Liver (tissue), 9 donors: ENCODE measurements around the gene PPM1D. TPM values are rescaled to one million over a fixed set of nuclear protein-coding genes. Genes with fewer than 3 reads are reported as not detected.
"Not testable (repeated sequence)": the region's sequence is repeated elsewhere in the genome, so short reads cannot be mapped to it uniquely, and the experiment has no call there.

Source experiments
- DNase-seq: peaks from one replicate; pipeline ENCODE4 v3.0.0-alpha.2; 2017; ENCODE audit warnings: low spot score
- H3K27ac ChIP-seq, 2 donors: one replicate each; pipeline ENCODE4 v1.7.0; 2013; ENCODE audit warnings: inconsistent platforms in 2 of 2, low read length in 2 of 2, control low read depth in 1 of 2, low read depth in 1 of 2, mild to moderate bottlenecking in 1 of 2
- H3K27me3 ChIP-seq, 4 donors: one replicate each; pipeline versions ENCODE4 v1.6.1 to v1.7.0; 2013; ENCODE audit warnings: low read length in 3 of 4, inconsistent platforms in 1 of 4, mild to moderate bottlenecking in 1 of 4, moderate library complexity in 1 of 4; ENCODE audit not compliant: control insufficient read depth in 4 of 4, insufficient read depth in 4 of 4
- H3K36me3 ChIP-seq, 4 donors: one replicate each; pipeline versions ENCODE4 v1.6.1 to v1.7.0; 2013; ENCODE audit warnings: low read length in 3 of 4, mild to moderate bottlenecking in 3 of 4, low read depth in 1 of 4, moderate library complexity in 1 of 4; ENCODE audit not compliant: control insufficient read depth in 4 of 4, insufficient read depth in 3 of 4
- H3K4me1 ChIP-seq, 4 donors: one replicate each; pipeline versions ENCODE4 v1.6.1 to v1.7.0; 2013; ENCODE audit warnings: low read length in 3 of 4, mild to moderate bottlenecking in 3 of 4, moderate library complexity in 1 of 4; ENCODE audit not compliant: control insufficient read depth in 4 of 4, insufficient read depth in 4 of 4
- H3K4me3 ChIP-seq, 3 donors: one replicate each; pipeline versions ENCODE4 v1.6.1 to v1.7.0; 2013; ENCODE audit warnings: low read length in 3 of 3, control low read depth in 1 of 3, low read depth in 1 of 3, mild to moderate bottlenecking in 1 of 3
- H3K9ac ChIP-seq, 2 donors: one replicate each; pipeline ENCODE4 v1.7.0; 2013; ENCODE audit warnings: low read length in 2 of 2, mild to moderate bottlenecking in 2 of 2, moderate library complexity in 2 of 2, control low read depth in 1 of 2, low read depth in 1 of 2
- H3K9me3 ChIP-seq, 4 donors: one replicate each; pipeline versions ENCODE4 v1.6.1 to v1.7.0; 2013; ENCODE audit warnings: low read length in 3 of 4; ENCODE audit not compliant: control insufficient read depth in 4 of 4
- CTCF ChIP-seq: fragments of 150-350 bp; IDR thresholded peaks from 2 replicates; pipeline ENCODE4 v1.5.1; 2017; ENCODE audit warnings: improper control_type of control experiment, low read depth, low read length; ENCODE audit not compliant: missing input control
- EGR1 ChIP-seq, 2 donors: IDR thresholded peaks; 2 replicates each; pipeline ENCODE4 v1.6.1; 2016 to 2018; ENCODE audit warnings: antibody characterized with exemption in 2 of 2, low read depth in 2 of 2
- FOXA1 ChIP-seq: IDR thresholded peaks from 2 replicates; pipeline ENCODE4 v1.6.1; 2016; ENCODE audit warnings: antibody characterized with exemption
- FOXA2 ChIP-seq: IDR thresholded peaks from 2 replicates; pipeline ENCODE4 v1.6.1; 2016; ENCODE audit warnings: antibody characterized with exemption
- GABPA ChIP-seq, 2 donors: IDR thresholded peaks in 1 of 2; conservative IDR thresholded peaks in 1 of 2; 2 replicates each; pipeline ENCODE4 v1.6.1; 2016; ENCODE audit warnings: antibody characterized with exemption in 2 of 2, mild to moderate bottlenecking in 1 of 2, moderate library complexity in 1 of 2
- HNF4A ChIP-seq, 2 donors: conservative IDR thresholded peaks; 2 replicates each; pipeline ENCODE4 v1.6.1; 2016; ENCODE audit warnings: antibody characterized with exemption in 2 of 2, mild to moderate bottlenecking in 2 of 2
- HNF4G ChIP-seq: IDR thresholded peaks from 2 replicates; pipeline ENCODE4 v1.6.1; 2016; ENCODE audit warnings: antibody characterized with exemption
- JUND ChIP-seq, 2 donors: IDR thresholded peaks; 2 replicates each; pipeline ENCODE4 v1.6.1; 2016; ENCODE audit warnings: antibody characterized with exemption in 2 of 2
- MAX ChIP-seq: IDR thresholded peaks from 2 replicates; pipeline ENCODE4 v1.6.1; 2016; ENCODE audit warnings: antibody characterized with exemption
- NR2F2 ChIP-seq: IDR thresholded peaks from 2 replicates; pipeline ENCODE4 v1.6.1; 2016; ENCODE audit warnings: antibody characterized with exemption
- RAD21 ChIP-seq, 2 donors: IDR thresholded peaks; 2 replicates each; pipeline ENCODE4 v1.6.1; 2016; ENCODE audit warnings: antibody characterized with exemption in 2 of 2, mild to moderate bottlenecking in 2 of 2
- RXRA ChIP-seq, 2 donors: IDR thresholded peaks; 2 replicates each; pipeline ENCODE4 v1.6.1; 2017 to 2018; ENCODE audit warnings: antibody characterized with exemption in 2 of 2, mild to moderate bottlenecking in 1 of 2
- SP1 ChIP-seq: IDR thresholded peaks from 2 replicates; pipeline ENCODE4 v1.6.1; 2018; ENCODE audit warnings: antibody characterized with exemption, mild to moderate bottlenecking
- TAF1 ChIP-seq: conservative IDR thresholded peaks from 2 replicates; pipeline ENCODE4 v1.6.1; 2016; ENCODE audit warnings: antibody characterized with exemption, mild to moderate bottlenecking
- YY1 ChIP-seq: IDR thresholded peaks from 2 replicates; pipeline ENCODE4 v1.6.1; 2016; ENCODE audit warnings: antibody characterized with exemption, mild to moderate bottlenecking
- WGBS: extraction: QIAGEN DNeasy Blood & Tissue Kit; methylation state at CpG from one replicate; pipeline ENCODE4 v1.1.7; 2013; 5-methylcytosine and 5-hydroxymethylcytosine counted together
- polyA plus RNA-seq, 2 donors: library from polyadenylated mRNA; stranded (reverse) in 1 of 2; unstranded in 1 of 2; fragments of 200-250 nt in 1 of 2; fragments of >200 nt in 1 of 2; fragmentation: Nextera tagmentation in 1 of 2; extraction: Ambion mirVana in 1 of 2; gene quantifications; one replicate each; pipeline versions ENCODE4 v1.2.1 to v1.2.3, GENCODE V29; 2013 to 2015
- total RNA-seq, 2 donors: library from RNA; depleted of rRNA; stranded (reverse); fragments of >200 nt; gene quantifications; one replicate each; pipeline ENCODE4 v1.2.3, GENCODE V29; 2014
- TF ChIP-seq, protein P1 (sequence below): IDR thresholded peaks from 2 replicates; pipeline ENCODE4 v1.6.1; 2016; ENCODE audit warnings: antibody characterized with exemption
- TF ChIP-seq, protein P2 (sequence below): IDR thresholded peaks from 2 replicates; pipeline ENCODE4 v1.6.1; 2016; ENCODE audit warnings: antibody characterized with exemption
- TF ChIP-seq, protein P3 (sequence below): IDR thresholded peaks from 2 replicates; pipeline ENCODE4 v1.6.1; 2016; ENCODE audit warnings: antibody characterized with exemption, mild to moderate bottlenecking
- donor health status: healthy.
- donor health status: healthy.
- donor health status: healthy.
- donor health status: healthy.
- donor health status: healthy.

PPM1D gene
- total and polyA plus RNA-seq, 4 donors: 2.0 to 8.7 (median 5.0) TPM

DNA sequence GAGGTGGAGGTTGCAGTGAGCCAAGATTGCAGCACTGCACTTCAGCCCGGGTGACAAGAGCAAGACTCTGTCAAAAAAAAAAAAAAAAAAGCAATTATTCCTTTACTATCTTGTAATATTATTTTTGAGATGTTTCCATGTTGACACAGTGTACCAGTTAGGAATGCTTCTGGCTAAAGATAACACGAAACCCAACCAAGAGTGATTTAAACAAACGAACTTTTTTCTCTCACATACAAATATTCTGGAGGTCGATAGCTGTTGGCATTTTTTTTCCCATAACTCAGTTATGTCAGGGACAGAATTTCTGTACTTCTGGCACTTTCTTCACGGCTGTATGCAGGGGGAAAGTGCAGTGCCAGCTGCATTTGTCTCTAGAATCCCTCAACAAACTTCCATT, 9.9 kb upstream of the PPM1D start (continued):
- TF ChIP-seq, protein P1, sequence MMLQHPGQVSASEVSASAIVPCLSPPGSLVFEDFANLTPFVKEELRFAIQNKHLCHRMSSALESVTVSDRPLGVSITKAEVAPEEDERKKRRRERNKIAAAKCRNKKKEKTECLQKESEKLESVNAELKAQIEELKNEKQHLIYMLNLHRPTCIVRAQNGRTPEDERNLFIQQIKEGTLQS: no peak
- TF ChIP-seq YY1 (no peak), HNF4G (no peak), FOXA2 (no peak)

DNA sequence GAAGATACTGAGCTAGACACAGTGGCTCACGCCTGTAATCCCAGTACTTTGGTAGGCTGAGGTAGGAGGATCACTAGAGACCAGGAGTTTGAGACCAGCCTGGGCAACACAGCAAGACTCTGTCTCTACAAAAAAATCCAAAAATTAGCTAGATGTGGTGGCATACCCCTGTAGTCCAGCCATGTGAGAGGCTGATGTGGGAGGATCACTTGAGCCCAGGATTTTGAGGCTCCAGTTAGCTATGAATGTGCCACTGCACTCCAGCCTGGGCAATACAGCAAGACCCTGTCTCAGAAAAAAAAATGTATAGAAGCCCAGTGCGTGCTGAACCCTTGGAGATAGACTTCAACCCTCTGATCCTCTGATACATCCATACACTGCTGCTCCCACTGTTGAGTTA, 7.2 kb upstream of the PPM1D start:
- Histone ChIP-seq H3K27me3 (no peaks in the 10 kb centered on the region), H3K9ac (no peak overlapping the region), H3K27ac (no peak overlapping the region), H3K4me1 (no peaks in the 10 kb centered on the region), H3K9me3 (no peaks in the 10 kb centered on the region), H3K36me3 (no peaks in the 10 kb centered on the region), H3K4me3 (no peak overlapping the region)
- no peak for DNase-seq
- WGBS: 95% methylated on average over 2 of the region's 2 CpGs
- no peak for TF ChIP-seq GABPA (IDR thresholded peaks at IDR 0.05 in 1 of 2, conservative IDR thresholded peaks at IDR 0.05 in 1 of 2)
- no peak for TF ChIP-seq YY1
- TF ChIP-seq, protein P2, sequence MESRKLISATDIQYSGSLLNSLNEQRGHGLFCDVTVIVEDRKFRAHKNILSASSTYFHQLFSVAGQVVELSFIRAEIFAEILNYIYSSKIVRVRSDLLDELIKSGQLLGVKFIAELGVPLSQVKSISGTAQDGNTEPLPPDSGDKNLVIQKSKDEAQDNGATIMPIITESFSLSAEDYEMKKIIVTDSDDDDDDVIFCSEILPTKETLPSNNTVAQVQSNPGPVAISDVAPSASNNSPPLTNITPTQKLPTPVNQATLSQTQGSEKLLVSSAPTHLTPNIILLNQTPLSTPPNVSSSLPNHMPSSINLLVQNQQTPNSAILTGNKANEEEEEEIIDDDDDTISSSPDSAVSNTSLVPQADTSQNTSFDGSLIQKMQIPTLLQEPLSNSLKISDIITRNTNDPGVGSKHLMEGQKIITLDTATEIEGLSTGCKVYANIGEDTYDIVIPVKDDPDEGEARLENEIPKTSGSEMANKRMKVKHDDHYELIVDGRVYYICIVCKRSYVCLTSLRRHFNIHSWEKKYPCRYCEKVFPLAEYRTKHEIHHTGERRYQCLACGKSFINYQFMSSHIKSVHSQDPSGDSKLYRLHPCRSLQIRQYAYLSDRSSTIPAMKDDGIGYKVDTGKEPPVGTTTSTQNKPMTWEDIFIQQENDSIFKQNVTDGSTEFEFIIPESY: no peak
- TF ChIP-seq, protein P1: no peak
- TF ChIP-seq RXRA (IDR thresholded peaks at IDR 0.05): no peak
- no peak for TF ChIP-seq RAD21 (IDR thresholded peaks at IDR 0.05)
- no peak for TF ChIP-seq TAF1
- no peak for TF ChIP-seq EGR1 (IDR thresholded peaks at IDR 0.05; ENCODE audit: low read depth in 2 of 2)
- no peak for TF ChIP-seq SP1
- no peak for TF ChIP-seq MAX
- no peak for TF ChIP-seq FOXA2
- TF ChIP-seq, protein P3, sequence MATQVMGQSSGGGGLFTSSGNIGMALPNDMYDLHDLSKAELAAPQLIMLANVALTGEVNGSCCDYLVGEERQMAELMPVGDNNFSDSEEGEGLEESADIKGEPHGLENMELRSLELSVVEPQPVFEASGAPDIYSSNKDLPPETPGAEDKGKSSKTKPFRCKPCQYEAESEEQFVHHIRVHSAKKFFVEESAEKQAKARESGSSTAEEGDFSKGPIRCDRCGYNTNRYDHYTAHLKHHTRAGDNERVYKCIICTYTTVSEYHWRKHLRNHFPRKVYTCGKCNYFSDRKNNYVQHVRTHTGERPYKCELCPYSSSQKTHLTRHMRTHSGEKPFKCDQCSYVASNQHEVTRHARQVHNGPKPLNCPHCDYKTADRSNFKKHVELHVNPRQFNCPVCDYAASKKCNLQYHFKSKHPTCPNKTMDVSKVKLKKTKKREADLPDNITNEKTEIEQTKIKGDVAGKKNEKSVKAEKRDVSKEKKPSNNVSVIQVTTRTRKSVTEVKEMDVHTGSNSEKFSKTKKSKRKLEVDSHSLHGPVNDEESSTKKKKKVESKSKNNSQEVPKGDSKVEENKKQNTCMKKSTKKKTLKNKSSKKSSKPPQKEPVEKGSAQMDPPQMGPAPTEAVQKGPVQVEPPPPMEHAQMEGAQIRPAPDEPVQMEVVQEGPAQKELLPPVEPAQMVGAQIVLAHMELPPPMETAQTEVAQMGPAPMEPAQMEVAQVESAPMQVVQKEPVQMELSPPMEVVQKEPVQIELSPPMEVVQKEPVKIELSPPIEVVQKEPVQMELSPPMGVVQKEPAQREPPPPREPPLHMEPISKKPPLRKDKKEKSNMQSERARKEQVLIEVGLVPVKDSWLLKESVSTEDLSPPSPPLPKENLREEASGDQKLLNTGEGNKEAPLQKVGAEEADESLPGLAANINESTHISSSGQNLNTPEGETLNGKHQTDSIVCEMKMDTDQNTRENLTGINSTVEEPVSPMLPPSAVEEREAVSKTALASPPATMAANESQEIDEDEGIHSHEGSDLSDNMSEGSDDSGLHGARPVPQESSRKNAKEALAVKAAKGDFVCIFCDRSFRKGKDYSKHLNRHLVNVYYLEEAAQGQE: no peak
- TF ChIP-seq HNF4G: no peak
- no peak for TF ChIP-seq CTCF
- no peak for TF ChIP-seq HNF4A (conservative IDR thresholded peaks at IDR 0.05)
- no peak for TF ChIP-seq JUND (IDR thresholded peaks at IDR 0.05)
- no peak for TF ChIP-seq FOXA1
- no peak for TF ChIP-seq NR2F2

DNA sequence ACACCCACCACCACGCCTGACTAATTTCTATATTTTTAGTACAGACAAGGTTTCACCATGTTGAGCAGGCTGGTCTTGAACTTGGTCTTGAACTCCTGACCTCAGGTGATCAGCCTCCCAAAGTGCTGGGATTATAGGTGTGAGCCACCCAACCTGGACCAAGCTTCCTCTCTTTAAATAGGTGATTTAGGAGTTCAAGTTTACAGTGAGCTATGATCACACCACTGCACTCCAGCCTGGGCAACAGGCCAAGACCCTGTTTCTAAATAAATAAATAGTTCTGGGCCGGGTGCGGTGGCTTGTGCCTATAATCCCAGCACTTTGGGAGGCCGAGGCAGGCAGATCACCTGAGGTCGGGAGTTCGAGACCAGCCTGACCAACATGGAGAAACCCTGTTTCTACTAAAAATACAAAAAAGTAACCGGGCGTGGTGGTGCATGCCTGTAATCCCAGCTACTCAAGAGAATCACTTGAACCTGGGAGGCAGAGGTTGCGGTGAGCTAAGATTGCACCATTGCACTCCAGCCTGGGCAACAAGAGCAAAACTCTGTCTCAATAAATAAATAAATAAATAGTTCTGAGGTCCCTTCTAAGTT, 6.5 kb upstream of the PPM1D start:
- not testable (repeated sequence) for H3K4me1 ChIP-seq, H3K9ac ChIP-seq, H3K27me3 ChIP-seq, H3K9me3 ChIP-seq, DNase-seq, H3K27ac ChIP-seq, H3K36me3 ChIP-seq, H3K4me3 ChIP-seq
- 68% methylated on average over 9 of the region's 9 CpGs for WGBS

DNA sequence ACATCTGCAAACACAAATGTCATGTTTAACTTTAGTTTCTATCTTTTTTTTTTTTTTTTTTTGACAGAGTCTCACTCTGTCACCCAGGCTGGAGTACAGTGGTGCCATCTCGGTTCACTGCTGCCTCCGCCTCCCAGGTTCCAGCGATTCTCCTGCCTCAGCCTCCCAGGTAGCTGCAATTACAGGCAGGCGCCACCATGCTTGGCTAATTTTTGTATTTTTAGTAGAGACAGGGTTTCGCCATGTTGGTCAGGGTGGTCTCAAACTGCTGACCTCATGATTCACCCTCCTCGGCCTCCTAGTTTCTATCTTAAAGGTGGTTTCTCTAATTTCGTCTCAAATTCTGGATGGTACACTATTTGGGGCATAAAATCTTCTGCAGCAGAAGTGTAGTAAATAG, 5.8 kb upstream of the PPM1D start:
- not testable (repeated sequence) for H3K9ac ChIP-seq, DNase-seq, H3K27ac ChIP-seq, H3K4me3 ChIP-seq, H3K4me1 ChIP-seq, H3K9me3 ChIP-seq, H3K36me3 ChIP-seq, H3K27me3 ChIP-seq
- WGBS: 92% methylated on average over 7 of the region's 7 CpGs
